ENCODE data around the gene GPBP1. TPM values are rescaled to one million over a fixed set of nuclear protein-coding genes. Genes with fewer than 3 reads are reported as not detected.

The GPBP1 gene
- total and polyA plus RNA-seq, 9 of the 15 experiments (the other 6 are each of a cell fraction or from before 2014, with no cell fraction given): 31.0 to 109 (median 68.4) TPM

DNA sequence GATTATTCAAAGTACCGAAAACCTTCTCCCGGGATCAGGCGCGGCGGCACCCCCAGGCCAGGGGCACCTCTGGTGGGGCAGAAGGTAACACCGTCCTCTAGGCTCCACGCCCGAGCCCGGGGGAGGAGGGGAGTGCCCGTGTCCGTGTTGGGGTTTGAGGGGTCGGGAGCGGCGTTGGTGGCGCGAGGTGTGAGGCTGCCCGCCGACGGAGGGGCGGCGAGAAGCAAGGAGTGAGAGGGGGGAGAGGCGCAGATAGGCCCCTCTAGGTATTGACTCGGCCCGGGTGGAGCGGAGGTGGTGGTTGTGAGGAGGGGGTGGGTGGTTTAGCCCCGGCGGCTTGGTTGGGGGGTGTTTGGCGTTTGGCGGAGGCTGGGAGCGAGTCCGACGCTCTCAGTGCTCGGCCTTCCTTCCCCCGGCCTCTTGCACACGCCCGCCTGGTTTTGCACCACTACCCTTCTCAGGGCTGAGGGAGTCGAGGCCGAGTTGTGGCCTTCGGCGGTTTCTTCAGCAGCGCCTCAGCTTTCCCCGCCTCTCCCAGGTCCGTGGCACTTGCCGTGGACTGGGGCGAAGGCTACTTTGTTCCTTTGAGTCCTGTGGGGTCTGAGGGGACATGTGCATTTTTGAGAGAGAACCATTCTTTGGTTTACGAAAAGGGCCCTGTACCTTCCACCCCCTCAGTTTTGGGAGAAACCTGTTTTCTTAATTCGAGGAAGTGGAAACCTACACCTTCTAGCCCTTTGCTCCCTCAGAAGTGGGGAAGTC lies 450 bp downstream of the GPBP1 start (continued):
- TF ChIP-seq MGA (IDR thresholded peaks at IDR 0.05) (no peak; the same call in 1 of the 2 replicates), SIX5 (IDR thresholded peaks at IDR 0.05; ENCODE audit: borderline replicate concordance in 1 of 2, insufficient read depth in 1 of 2, low read depth in 1 of 2, low read length in 2 of 2) (no peak), HSF4 (CRISPR knock-in tag; IDR thresholded peaks at IDR 0.05; ENCODE audit: borderline replicate concordance) (no peak), DPF2 (IDR thresholded peaks at IDR 0.05) (peak; percentile 45; the same call in 1 of the 2 replicates), ZKSCAN1 (IDR thresholded peaks at IDR 0.05; ENCODE audit: low read depth, low read length) (peak; percentile 7; the same call in 1 of the 2 replicates), ZNF780A (CRISPR knock-in tag; IDR thresholded peaks at IDR 0.05) (no peak), NCOA1 (IDR thresholded peaks at IDR 0.05; ENCODE audit: low read depth) (no peak; the same call in 1 of the 2 replicates), DMBX1 (CRISPR knock-in tag; IDR thresholded peaks at IDR 0.05; ENCODE audit: borderline replicate concordance) (no peak), ZNF12 (CRISPR knock-in tag; IDR thresholded peaks at IDR 0.05) (no peak), TARDBP (IDR thresholded peaks at IDR 0.05) (no peak), SUPT5H (IDR thresholded peaks at IDR 0.05) (peak; percentile 67; the same call in 1 of the 2 replicates), SP2 (IDR thresholded peaks at IDR 0.05; ENCODE audit: extremely low read depth, low read depth, low read length, poor library complexity, severe bottlenecking) (no peak), HNRNPLL (IDR thresholded peaks at IDR 0.05; ENCODE audit: low read depth, low read length, poor library complexity, severe bottlenecking) (peak; percentile 3), ZBTB8A (IDR thresholded peaks at IDR 0.05; ENCODE audit: partially characterized antibody) (no peak), HEY1 (CRISPR knock-in tag; IDR thresholded peaks at IDR 0.05; ENCODE audit: borderline replicate concordance) (no peak), SREBF1 (IDR thresholded peaks at IDR 0.05; ENCODE audit: borderline replicate concordance, low read depth, low read length) (no peak), NFE2L1 (tag; IDR thresholded peaks at IDR 0.05; ENCODE audit: borderline replicate concordance, low read depth) (no peak), FOXJ3 (CRISPR knock-in tag; IDR thresholded peaks at IDR 0.05) (no peak)
